Femur (tissue), 1 donor: ENCODE results near the gene MTHFD1L.

ENCODE experiments used
- DNase-seq: peaks from one replicate; pipeline ENCODE4 v3.0.0-alpha.2; 2017

Gene MTHFD1L

DNA sequence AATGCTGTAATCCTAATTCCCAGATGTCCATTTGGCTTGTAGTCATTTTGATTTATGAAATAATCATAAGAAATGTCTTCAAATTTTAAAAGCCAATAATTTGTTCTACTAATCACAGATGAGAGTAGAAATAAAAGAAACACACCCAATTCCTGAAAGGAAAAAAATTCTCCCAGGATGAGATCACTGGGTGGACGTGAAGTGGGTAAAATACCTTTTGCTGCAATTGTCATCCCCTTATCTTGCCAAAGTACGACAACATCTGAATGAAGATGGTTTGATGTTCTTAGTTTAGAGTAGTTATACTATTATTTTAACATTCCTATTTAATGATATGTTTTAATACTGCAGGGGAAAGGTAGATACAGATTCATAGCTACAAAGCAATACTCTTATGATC, 33.7 kb downstream of the MTHFD1L start:
- DNase-seq: no peak

DNA sequence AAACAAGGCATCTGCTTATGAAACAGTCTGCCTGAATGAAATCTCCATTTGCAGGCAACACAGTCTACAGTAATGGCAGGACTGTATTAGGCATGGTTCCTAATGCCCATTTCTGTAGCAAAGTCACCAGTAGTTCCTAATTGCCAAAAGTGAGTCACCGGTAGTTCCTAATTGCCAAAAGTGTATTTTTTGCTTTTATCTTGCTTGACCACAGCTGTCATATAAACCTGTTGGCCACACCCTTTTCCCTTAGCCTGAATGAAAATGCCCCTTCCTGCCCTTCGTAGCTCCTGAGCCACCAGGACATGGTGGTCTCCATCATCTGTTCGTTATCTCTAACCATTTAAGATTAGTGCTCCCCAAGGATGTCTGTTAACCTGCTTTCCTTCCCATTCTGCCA, 34.5 kb downstream of the MTHFD1L start:
- no peak for DNase-seq

- no peak for DNase-seq
Measured at GRCh38 chr6:150902142-150902776, 36.8 kb downstream of the MTHFD1L start.

GRCh38 chr6:150905769-150906168, 40.3 kb downstream of the MTHFD1L start:
- no peak for DNase-seq

- DNase-seq: no peak
Measured at GRCh38 chr6:150906641-150907326, 41.3 kb downstream of the MTHFD1L start.

DNA sequence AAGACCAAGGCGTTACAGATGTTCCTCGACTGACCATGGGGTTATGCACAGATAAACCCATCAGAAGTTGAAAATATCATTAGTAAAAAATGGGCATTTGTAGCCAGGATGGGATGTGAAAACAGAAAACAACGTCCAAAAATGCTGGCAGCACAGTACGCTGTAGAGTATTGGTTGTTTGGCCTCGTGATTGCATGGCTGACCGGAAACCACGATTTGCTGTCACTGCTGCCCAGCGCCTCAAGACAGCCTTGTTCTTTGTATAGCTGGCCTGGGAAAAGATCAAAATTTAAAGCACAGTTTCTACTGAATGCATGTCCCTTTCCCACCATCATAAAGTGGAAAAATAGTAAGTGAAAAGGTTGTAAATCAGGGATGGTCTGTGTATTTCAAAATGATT, 41.9 kb downstream of the MTHFD1L start:
- no peak for DNase-seq

GRCh38 chr6:150908901-150909300, 43.4 kb downstream of the MTHFD1L start:
- no peak for DNase-seq

GRCh38 chr6:150910561-150910960, 45.1 kb downstream of the MTHFD1L start:
- no peak for DNase-seq

GRCh38 chr6:150914372-150914771, 48.9 kb downstream of the MTHFD1L start:
- DNase-seq: no peak

GRCh38 chr6:150915131-150915879, 49.8 kb downstream of the MTHFD1L start:
- peak; percentile 59 for DNase-seq

DNA sequence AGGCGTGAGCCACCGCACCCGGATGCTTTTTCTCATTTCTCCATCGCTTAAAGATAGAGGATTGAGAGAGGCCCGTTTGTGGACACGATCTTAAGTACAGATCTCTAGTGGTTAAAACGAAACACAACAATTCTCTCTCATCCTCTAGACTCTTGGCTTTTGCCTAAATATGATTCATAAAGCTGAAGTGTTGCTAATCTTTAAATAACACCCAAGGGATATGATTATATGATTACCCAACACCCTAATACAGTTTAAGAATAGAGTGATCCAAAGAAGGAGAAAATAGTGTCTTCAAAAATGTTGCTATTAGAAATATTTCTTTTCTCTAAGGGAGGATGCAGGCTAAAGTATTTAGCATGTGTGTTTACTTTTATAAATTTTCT, 50.4 kb downstream of the MTHFD1L start:
- DNase-seq: no peak

DNA sequence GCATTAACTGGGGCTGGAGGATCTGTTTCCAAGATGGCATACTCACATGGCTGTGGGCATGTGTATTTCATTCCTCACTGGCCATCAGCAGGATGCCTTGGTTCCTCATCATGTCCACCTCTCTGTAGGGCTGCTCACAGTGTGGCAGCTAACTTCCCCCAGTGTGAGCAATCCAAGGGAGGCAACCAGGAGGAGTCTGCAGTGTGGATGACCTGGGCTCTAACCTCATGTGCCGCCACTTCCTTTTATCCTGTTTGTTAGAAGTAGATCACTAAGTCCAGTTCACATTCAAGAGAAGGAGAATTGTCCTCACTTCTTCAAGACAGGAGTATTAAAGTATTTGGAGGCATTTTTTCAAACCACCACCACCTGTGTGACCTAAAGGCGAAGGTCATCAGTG, 54.4 kb downstream of the MTHFD1L start:
- no peak for DNase-seq

DNA sequence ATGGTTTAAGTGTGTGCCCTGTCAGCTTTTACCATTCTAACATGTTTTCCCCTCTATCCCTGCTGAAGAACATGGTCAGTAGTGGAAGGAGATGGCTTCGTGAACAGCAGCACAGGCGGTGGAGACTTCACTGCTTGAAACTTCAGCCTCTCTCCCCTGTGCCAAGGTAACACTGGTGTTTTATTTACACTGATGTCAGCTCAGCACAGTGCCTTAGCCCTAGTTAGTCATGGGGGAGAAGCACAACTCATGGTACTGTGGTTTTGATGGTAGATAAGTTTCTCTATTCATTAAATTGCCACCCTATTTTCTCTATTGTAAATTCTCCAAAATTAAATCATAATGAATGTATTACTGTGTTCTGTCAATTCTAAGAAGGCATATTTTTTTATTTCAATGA, 56.6 kb downstream of the MTHFD1L start:
- no peak for DNase-seq

DNA sequence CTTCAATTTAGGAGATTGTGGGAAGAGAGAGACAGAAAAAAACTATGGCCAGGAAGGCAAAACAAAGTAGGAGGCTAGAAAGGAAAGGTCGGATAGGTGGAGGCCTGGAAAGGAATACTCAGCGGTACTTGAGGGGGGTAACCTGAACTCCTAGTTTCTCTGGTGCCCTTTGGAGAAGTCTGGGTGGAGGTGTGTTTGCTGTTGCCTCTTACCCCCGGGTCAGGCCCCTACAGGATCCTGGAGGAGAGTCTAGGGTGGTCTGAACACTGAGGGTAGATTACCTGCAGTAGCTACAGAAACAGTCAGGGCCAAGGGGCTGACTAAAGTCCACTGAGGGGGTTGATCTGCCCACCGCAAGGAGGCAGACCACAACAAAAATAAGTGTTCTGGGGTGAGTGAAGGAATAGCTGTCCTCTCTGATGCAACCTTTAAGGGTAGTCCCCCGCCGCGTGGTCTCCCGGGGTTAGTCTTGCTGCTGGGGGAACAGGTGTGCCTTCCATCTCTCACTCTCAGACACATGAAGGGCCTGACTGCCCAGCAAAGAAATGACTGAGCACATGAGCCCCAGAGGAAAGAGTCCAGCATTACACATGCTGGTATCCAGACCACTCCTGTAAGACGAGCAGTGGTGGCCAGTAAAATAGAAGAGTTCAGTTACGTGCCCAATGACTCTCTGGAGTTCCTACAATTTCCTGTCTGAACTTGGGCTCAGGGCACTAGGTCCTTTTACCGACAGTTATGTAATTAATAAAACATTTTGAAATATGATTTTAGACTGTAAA, 59.5 kb downstream of the MTHFD1L start:
- DNase-seq: no peak

DNA sequence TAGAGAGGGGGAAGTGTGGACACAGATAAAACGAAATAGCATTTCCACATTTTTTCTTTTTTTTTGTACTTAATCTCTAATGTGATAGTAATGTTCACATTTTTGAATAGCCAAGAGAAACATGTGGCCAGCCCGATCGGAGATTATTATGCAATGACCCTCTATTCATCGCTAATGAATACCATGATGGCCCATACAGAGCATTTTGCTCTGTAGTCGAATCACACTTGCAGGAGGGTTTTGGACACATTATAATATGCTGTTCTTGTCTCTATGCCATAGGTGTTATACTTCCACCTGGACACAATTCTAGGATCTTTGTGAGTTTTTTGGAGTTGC, 60.1 kb downstream of the MTHFD1L start:
- DNase-seq: no peak

DNA sequence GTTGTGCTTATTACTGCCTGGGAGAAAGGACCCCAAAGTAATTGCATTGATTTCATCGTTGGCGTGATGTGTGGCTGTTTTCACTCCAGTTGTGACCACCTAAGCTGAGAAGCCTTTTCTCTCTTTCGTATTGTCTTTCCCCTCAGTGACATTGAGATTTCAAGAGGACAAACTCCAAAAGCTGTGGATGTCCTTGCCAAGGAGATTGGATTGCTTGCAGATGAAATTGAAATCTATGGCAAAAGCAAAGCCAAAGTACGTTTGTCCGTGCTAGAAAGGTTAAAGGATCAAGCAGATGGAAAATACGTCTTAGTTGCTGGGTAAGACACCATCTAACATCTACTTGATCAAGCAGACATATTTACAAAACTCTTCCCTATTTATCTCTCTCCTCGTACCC, 60.5 kb downstream of the MTHFD1L start:
- DNase-seq: no peak

DNA sequence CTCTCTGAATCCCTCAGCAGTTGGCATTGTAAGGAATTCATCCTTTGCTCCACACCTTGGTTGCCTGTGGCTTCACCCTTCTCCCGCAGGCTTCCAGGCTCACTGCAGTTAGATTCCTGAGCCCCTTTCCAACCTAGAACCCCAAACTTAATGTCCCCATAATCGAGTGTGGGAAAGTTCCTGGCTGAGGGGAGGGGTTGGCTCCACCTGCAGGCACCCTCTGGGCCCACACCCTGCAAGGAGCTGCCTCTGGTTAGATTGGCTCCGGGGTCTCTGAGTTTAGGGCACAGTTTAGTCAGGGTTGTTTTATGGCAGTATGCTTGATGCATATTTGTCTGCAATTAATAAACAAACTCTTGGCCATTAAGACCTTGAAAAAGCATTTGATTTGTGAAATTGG, 63.4 kb downstream of the MTHFD1L start:
- no peak for DNase-seq

DNA sequence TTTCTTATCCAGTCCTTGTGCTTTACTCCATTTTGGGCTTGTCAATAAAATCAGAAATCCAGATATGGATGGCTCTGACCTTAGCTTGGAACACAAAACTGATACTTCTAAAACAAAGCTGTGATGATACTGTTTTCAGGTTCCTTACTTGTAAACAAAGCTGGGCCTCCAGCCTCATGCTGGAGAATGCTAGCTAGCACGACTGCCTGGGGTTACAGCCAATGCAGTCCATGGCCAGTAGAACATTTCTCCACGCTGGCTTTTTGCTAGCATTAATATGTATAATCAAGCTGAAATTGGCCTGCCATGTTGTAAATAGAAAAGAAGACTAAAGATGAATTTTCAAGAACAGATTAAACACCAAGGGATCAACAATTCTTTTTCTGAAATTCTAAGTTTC, 63.9 kb downstream of the MTHFD1L start:
- DNase-seq: no peak

DNA sequence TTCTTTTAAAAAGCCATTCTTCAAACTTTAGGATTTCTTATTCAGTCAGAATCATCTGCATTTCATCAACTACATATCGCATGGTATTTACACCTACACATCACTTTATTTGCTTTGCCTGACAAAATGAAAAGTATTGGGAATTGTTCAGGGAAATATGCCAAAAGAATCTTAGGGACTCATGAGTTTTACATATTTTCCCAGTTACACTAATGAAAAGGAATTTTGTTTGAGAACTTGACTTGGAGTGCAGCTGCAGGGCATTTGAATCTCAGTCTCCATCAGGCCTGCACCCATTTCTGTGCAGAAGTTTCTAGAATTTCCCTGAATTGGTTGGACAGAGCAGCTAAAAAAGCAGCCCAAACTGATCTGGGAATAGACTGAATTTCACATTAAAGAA, 65.3 kb downstream of the MTHFD1L start:
- no peak for DNase-seq

- DNase-seq: no peak
Measured at GRCh38 chr6:150931405-150931804, 65.9 kb downstream of the MTHFD1L start.

- DNase-seq: peak; percentile 59
Measured at GRCh38 chr6:150932996-150933395, 67.5 kb downstream of the MTHFD1L start.

DNA sequence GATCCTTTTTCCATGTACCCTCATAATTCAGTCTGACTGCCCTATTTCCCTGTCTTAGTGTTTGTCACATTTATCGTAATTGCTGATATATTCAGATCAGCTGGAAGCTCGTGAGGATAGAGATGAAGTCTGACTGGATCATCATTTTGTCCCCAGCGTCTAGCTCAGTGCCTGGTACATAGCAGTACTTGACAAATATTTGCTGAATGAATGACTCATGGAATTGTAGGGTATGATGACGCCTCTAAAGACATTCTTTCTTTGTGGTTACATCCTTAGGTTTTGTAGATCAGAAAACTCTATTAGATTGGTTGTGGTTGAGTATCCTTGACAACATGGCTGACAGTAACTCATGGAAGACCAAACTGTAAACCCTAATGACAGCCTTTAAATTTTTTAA, 68.9 kb downstream of the MTHFD1L start:
- no peak for DNase-seq

DNA sequence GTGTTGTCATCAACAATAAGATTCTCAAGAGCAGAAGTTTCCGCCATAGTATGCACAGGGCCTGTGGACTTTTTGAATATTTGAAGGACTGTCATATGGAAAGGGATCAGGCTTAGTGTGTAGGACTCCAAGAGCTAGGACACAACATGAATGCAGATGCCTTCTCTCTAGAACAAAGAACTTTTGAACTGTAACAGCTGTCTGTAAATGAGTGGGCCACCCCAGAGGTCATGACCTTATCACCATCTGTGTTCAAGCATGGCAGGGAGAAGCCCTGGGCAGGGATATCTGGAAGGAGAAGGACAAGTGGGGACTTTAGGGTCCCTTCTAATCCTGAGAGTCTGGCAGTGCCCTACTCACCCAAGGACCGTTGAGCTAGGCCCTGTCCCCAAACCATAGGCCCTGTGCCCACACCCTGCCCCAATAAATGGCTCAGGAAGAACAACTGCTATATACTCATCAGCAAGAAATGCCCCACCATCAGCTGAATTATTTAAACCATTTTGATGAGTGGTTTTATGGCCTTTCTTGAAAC, 70.6 kb downstream of the MTHFD1L start:
- DNase-seq: no peak
